Activated T-cell treated with anti-CD3 and anti-CD28 coated beads for 1 hour (primary cell): Measurements from ENCODE around the gene NAA30.

Experiments used
- DNase-seq: peaks from one replicate; pipeline ENCODE4 v3.0.0-alpha.2; 2020; ENCODE audit warnings: low read depth

The NAA30 gene

DNA sequence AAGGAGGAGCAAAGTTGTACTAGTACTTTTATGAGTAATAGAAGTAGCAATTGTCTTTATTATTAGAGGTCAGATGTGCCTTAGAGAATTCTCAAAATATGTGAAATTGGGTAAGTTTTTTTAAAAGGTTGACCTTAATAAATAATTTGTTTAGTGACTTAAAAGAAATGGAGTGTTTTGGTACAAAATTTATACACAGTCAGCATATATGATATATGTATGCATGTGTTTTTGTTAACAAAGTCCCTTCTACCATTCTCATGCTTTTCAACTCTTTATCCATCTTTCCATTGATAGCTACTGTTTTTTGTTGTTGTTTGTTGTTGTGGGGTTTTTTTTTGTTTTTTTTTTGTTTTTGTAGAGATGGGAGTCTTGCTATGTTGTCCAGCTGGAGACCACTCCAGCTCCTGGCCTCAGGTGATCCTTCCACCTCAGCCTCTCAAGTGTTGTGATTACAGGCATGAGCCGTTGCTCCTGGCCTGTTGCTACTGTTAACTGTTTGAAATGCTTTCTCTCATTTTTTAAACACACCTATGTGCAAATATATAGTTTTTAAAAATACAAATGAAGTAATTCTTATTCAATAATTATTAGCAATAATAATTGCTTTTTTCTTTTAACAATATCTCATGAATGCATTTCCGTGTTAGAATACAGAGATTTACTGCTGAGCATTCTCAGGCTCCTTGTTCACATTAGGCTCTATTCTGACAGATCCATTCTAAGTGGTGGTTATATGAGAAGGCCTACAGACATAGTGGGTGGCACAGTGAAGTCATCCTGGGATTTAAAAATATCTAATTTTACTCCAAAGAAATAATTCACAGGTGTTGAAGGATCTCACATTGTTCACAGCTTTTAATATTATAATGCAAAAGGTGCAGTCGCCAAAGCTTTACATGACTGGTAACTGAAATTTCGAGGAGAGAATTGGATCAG, 10.4 kb downstream of the NAA30 start:
- no peak for DNase-seq

DNA sequence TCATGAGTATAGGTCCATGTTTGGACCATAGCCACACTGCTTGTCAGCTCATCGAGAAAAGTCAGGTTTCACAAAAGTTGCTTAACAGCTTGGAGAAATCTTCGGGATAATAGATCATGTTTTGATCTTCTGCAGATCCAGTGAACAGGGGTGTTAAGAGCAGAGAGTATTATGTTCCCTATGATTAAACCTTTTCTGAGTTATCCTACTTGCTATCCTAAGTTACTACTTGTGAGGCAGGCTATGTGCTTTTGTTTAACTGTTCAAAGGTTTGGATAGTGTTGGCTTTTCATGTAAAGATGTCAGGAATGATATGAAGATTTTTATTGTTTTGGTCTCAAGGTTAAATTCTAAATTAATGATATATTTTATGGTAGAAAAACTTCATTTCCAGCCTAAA, 11.1 kb downstream of the NAA30 start:
- DNase-seq, result no peak

DNA sequence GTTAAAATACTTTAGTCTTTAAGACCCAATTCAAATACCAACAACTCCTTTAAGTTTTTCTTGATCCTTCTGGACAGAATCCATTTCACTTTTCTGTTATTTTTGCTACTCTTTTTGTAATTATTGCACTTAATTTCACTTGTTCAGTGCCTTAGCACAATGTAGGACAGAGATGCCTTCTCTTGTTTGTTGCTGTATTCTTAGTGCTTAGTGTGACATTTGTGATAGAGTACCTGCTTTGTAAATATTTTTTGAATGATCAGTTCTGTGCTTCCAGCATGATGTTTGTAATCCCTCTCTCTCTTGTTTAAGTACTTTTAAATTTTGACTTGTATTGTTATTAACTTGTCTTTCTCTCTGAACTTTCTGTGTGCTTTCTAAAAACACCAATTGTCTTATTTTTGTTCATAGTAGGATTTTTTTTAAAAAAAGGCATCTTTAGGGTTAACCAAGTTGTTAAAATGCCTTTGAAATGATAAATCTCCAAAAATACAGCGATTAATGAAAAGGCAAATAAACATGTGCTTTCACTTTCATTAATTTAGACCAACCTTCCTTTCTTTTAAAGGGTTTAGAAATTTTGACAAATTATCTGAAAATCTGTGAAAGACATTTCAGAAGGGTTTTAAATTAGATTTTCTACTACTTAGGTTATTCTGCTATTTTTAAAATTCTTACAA, 11.9 kb downstream of the NAA30 start:
- DNase-seq, result no peak

DNA sequence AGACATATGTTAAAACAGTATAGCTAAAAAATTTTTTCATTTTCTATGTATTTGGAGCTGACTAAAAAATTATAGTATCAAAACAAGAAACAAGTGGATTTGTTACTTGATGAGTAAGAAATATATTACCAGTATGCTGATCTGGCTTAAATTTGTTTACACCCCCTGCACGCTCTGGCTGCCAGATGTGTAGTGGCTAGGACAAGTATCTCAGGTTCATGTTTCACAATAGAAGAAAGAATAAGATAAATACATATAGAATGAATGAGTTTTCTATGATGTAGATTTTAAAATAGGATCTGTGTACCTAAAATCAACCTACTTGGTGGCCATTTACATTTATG, 13.1 kb downstream of the NAA30 start:
- no peak for DNase-seq

DNA sequence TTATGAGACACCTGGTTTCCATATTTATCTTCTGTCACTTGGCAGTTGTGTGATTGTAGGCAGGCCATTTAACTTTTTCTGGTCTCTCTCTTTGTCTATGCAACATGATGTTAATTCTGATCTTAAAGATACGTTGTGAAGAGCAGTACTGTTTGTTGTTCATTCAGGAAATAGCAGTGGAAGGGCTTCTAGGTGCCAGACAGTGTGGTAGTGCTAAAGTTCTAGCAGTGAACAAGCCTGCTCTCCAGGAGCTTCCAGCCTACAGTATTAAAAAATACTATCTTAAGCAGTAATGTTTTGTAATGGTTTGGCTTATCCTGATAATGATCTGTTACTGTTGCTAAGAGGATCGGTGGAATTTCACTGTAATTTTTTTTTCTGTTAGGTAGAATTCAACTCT, 15.2 kb downstream of the NAA30 start:
- DNase-seq, result no peak

DNA sequence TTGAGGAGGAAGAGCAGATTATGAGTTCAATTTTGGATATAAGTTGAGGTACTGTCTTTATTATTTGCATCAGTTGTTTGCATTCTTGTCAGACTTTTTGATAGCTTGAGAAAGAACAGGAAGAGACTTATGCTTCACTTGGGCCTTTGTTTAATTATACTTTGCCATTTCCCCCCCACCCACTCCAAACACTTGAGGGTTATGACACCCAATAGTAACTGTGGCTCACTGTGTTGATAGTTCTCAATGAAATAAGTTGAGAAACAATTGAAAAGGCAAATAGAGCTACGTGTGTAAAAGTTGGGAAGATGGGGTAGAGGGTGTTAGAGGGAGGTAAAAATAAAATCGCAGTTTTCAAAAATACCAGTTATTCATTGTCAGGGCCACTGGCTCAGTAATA, 17.7 kb downstream of the NAA30 start:
- DNase-seq, result no peak

DNA sequence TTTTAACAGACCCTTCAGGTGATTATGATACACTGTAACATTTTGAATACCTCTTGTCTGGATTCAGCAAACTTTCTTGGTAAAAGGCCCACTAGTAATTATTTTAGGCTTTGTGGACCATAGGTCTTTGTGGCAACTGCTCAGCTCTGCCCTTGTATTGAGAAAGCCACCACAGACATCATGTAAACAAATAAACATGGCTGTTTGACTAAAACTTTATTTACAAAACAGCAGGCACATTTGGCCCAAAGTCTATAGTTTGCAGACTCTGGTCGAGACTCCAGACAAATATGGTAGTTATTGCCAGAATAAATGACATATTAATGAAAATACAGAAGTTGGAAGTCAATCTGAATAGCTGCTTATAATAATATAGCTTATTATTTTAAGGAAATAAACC, 18.2 kb downstream of the NAA30 start:
- no peak for DNase-seq

DNA sequence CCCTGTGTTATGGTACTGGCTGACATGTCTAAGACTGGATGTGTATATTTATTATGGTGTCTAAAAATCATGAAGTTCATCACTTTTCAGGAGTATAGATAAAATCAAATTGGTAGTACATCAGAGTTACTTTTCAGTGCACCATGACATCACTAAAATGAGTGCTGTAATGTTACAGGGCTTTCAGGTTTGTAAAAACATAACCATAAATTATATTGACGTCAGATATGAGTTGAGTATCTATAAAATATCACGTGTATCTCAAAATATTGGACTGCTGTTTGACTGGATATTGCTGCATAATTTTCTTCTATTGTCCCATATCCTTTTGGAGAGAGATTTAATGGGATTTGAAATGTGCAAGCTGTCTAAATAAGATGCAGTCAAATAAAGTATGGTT, 22.0 kb downstream of the NAA30 start:
- DNase-seq, result no peak

DNA sequence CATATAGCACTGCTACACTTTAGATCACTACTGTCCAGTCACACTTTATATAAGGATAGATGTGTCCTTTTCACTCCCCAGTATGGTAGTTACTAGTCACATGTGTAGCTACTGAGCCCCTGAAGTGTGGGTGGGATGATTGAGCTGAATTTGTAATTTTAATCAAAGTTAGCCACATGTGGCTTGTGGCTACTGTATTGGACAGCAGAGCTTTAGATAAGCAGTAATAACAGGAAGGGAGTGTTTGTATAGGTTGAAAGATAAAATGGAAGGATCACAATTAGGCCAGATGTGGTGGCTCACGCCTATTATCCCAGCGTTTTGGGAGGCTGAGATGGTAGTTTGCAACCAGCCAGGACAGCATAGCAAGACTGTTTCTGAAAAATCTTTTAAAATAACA, 23.5 kb downstream of the NAA30 start:
- DNase-seq, result no peak

DNA sequence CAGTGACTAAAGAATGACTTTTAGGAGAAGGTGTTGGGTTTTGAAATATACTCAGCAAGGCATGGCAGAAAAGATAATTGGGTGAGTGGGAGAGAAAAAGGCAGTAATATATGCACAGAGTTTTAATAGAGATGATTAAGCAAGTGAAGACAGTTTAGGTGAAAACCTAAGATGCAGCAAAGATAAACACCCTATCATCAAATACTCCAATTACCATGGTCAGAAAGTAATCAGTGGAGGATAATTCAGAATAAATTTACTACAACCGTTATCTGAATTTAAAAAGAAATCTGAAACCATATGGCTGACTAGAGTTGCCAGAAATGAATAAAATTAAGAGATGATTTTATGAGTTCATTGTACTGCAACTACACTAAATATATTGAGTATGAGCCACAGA, 26.8 kb downstream of the NAA30 start:
- DNase-seq, result no peak

DNA sequence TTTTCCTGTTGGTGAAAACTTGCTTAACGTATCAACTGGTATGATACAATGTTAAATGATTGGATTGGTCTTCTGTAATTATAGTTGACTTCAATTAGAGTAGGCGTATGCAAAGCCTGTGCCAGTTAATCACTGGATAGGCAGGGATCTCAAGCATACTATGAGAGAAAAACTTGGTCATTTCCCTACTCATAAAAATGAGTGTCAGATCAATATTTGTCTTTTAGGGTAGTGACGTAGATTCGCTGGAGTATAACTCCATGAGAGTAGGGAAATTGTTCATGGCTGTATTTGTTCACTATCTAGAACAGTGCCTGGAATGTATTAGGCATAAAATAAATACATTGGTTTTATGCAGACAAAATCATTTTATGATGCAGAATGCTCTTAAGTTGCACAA, 28.6 kb downstream of the NAA30 start:
- no peak for DNase-seq

DNA sequence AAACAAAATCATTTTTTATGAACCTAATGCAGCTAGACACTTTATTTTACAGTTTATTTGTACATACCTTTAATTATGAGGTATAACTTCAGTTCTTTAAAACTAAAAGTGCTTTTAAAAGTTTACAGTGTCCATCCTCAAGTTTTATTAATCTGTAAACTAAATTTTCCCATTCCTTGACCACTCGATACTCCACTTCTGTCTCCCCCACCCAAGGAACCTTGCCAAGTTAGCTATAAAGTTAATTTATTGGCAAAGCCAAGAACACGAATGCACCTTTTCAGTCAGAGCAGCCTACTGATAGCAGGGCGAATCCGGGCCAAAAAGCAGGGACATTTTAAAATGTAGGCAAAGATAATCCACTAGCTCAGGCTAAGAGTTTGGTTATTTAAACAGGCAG, 29.6 kb downstream of the NAA30 start:
- DNase-seq, result no peak

DNA sequence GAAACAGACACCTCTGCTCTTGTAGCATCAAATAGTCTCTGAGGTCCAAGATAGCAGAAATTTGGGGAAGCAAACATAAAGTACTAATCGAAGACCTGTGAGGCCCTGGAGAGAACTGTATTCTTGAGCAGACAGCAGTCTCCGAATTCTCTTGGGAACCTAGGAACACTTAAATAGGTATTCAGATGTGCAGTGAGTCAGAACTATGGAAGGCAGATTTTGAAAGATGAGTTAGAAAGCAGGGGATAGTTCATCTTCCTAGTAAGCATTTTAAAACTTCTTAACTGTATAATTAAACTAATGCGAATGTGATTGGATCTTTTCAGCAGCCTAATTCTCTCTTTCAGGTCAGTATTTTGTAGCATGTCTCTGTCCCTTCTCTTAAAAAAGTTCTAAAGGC, 30.6 kb downstream of the NAA30 start:
- no peak for DNase-seq

DNA sequence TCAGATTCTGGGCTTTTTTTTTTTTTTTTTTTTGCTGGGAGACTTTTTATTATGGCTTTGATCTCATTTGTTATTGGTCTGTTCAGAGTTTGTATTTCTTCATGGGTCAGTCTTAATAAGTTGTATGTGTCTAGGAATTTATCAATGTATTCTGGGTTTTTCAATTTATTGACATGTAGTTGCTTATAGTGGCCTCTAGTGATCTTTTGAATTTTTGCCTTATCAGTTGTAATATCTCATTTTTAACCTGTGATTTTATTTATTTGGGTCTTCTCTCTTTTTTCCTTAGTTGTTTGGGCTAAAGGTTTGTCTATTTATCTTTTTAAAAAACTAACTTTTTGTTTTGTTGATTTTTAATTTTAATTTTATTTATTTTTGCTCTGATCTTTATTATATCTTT, 45.5 kb downstream of the NAA30 start:
- DNase-seq, result no peak

DNA sequence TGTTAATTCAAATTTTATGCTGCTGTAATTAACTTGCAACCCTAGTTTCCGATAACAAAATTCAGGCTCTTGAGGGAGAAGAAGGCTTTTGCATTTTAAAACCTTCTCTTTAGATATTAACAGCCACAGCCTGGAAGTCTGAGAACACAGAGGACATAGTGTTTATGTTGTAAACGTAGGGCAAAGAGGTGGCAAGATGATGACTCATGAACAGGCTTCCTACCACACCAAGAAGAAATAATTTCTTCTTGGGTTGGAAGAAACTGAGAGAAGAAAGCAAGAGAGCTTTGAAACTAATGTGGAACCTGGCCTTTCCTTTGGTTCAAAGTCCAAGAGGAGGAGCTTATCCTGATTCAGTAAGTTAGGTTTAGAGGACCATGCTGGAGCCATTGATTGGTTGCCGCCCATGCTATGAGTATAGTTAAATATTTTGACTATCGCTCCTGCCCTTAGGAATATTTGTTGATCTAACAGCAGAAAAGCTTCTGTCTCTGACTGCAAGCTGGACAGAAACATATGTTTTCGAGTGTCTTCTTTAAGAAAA, 71.5 kb downstream of the NAA30 start:
- DNase-seq, result no peak

DNA sequence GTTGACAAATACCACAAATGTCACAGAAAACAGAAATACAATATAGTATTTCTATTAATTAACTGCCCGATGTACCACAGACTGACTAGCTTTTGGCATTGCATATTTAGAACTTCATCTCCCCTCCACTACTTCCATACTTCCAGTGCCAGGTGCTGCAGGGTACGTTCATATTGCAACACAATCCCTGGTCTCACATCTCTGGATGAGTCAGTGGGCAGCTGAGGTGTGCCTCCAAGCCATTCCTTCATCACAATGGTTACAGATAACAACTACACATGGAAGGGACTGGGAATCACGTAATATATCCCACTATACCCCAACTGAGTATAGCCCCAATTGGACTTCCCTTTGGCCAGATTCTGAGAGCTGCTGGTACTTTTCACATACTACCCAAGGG, 72.2 kb downstream of the NAA30 start:
- DNase-seq, result no peak

DNA sequence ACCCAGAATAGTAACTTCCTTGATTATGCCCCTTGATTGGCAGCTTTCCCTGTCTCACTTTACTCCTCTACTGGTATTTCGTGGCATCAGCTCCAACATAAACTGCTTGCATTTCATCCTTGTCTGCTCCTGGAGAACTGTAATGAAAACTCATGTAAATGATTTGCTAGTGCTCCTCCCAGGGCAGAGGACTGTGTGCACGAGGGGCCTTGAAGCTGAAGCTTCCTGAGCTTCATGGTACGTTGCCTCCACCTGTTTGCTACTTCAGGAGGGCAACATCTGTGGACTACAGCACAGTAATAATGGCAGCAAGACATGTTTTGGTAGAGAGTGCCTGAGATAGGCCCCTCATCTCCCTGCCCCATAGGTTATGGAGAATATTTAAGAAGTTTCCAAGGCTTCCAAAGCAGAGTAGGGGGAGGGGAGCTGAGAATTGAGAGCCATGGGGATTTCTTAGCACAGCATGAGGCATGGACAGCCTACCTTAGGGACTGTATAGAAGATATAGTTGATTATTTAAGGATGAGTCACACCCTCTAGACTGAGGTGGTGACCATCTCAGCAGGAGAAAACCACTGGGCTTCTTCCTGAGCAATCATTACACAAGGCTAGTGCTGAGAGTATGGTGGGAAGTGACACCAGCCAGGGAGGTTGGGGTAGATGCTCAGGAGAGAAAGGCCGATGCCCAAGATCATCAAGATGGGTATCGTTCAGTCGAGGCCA, 73.8 kb downstream of the NAA30 start:
- no peak for DNase-seq
